ENCODE data around the gene SDSL.

Gene SDSL

GRCh38 chr12:113469949-113470743, 48.0 kb downstream of the SDSL start:
- no peak for DNase-seq

- DNase-seq = no peak
Measured at GRCh38 chr12:113470871-113471618, 48.9 kb downstream of the SDSL start.

DNA sequence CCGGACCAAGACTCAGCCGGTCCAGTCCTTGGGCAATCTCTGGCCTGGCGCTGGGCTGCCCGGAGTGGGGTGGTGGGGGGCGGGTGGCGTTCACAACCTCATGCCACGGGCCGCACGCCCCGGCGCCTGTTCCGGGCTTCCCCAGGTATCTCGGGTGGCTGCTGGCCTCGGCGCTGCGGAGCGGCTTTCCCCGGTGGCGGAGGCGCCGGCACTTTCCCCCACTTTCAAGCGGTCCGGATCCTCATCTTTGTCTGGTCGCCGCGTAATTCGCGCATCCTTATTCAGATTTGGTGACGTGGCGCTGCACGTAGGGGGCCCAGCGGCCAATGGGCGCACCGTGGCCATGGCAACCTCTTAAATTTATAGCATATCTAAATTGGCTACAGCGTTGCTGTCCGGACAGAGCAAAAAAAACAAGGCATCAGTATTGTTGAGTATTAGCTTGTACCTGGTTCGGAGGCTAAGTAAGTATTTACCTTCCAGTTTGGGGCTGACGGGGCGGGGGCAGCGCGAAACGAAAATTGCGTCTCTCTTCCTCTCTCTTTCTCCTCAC, 49.5 kb downstream of the SDSL start, which contains the start of gene LHX5:
Gene LHX5 (minus strand): TSS at position 253 of the 553 bp plus-strand sequence. CDS start 373 bp downstream, outside the sequence.
- no peak for DNase-seq

DNA sequence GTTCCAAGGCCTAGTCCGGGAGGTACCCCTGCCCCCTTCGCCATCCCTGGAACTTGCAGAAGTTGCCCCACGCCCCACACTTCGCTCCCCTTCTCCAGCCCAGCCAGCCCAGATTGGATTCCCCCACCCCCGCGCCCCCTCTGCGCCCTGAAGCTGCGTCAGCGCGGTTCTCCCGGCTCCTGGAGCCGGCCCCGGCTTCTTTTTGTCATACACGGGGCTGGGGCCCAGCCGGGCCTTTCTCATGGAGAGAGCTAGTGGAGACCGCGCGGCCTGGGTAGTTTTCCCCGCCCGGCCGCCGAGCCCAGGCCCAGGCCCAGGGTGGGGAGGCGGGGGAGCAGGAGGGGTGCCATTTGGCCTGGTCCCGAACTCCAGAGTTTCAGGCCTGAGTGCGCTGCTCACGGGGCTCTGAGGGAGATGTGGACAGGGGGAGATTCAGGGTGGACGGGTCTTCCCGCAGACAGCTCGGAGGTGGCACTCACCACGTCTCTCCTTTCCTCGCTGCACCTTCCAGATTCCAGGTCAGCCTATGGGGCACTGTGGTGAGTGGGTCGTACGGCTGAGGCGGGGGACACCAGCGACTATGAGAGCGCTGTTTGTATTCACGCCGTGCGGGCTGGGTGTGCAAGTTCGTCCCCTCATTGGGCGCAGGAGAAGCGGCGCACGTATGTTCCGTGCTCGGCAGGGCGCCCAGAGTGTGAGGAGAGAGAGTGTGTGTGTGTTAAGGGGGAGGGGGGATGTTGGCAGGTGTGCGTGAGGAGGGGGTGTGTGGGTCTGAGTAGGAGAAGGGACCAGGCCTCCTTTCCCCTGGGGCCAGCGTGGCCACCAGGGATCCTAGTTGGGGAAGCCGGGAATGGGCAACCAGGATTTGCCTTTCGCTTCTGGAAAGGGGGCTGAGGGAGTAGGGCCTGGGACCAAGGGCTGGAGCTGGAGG, 50.3 kb downstream of the SDSL start:
- DNase-seq = no peak

DNA sequence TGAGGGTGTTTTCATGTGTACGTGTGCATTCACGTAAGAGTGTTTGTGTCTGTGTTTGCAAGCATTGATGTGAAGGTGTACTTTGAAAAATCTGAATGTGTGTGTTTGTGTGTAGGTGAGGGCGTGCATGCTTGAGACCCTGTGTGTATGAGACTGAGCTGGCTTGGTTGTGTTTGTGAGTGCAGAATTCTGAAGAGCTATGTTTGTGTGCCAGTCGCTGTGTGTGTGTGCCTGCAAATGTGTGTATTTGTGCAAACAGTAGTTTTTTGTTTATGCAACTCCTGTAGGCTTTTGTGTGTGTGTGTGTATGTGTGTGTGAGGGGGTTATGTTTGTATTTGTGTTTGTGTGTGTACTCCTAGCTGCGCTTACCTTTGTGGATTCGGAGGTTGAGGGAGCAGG, 51.2 kb downstream of the SDSL start:
- DNase-seq = no peak

GRCh38 chr12:113473942-113474341, 51.8 kb downstream of the SDSL start:
- no peak for DNase-seq

- no peak for DNase-seq
Measured at GRCh38 chr12:113474635-113475436, 52.7 kb downstream of the SDSL start.

GRCh38 chr12:113475451-113476175, 53.4 kb downstream of the SDSL start:
- DNase-seq = no peak

- DNase-seq = no peak
Measured at GRCh38 chr12:113476176-113476986, 54.2 kb downstream of the SDSL start.

GRCh38 chr12:113477171-113477841, 55.1 kb downstream of the SDSL start:
- DNase-seq = no peak

GRCh38 chr12:113477842-113478215, 55.6 kb downstream of the SDSL start:
- no peak for DNase-seq

GRCh38 chr12:113478351-113479011, 56.3 kb downstream of the SDSL start:
- DNase-seq = no peak

DNA sequence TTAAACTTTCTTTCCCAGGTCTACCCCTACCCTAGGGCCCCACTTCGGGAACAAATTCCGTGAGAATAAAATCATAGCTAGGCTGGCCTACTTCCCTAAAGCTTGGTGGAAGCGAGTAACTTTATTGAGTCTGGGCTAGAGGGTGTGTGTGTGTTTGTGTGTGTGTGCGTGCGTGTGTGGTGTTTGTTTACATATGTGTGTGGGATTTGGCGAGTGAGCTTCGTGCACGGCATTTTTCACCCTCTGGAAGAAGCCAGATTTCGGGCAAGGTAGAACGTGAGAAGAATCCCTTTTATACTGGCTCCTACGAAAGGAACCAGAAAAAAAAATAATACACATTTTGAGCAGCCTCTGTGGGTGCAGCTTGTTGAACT, 57.0 kb downstream of the SDSL start:
- no peak for DNase-seq

DNA sequence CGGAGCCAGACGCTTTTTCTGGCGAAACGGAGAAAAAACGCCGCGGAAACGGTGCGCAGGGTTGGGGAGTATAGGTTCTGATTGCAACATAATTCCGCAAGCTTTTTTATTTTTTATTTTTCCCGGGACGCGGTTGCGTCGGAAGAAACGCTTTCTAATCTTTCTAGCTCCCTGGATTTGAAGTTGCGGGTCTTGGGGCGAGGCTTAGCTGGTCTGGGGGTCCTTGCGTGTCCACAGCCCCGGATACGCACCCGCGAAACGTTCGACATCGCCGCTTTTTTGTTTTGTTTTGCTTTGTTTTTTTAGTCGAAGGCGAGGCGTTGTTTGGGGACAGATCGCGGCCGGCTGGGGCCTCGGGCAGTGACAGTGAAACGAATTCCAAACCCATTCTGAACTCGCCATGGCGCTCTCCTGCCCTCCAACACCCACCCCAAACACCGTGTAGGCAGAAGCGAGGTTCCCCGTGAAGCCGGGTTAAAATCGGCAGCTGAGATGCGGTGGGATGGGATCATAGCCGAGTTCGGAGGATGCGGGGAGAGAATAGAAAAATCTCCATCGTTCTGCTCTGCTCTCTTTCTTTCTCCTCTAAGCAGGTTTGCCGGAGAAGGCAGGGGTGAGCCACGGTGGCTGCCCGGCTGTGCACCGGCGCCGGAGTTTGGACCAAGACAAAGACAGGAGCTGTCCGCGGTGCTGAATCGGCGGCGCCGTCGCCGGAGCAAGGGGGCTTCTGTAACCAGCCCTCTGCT, 57.6 kb downstream of the SDSL start:
- DNase-seq = peak; percentile 42 to 61

GRCh38 chr12:113480336-113480971, 58.3 kb downstream of the SDSL start:
- no peak for DNase-seq

DNA sequence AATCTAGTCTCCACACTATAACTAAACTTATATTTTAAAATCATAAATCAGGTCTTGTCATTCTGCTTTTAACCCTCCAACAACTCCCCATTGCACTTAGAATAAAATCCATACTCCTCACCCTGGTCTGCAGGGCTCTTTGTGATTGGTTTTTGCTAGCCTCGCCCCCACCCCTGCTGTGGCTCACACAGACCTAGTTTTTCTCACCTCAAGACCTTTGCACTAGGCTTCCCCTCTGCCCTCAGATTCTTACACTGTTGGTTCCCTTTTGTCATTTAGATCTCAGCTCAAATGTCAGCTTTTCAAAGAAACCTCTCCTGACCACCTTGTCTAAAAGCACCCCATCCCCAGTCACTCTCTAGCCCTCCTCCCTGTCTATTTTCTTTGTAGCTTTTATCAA, 60.2 kb downstream of the SDSL start:
- no peak for DNase-seq

GRCh38 chr12:113485330-113485729, 63.1 kb downstream of the SDSL start:
- DNase-seq = no peak

DNA sequence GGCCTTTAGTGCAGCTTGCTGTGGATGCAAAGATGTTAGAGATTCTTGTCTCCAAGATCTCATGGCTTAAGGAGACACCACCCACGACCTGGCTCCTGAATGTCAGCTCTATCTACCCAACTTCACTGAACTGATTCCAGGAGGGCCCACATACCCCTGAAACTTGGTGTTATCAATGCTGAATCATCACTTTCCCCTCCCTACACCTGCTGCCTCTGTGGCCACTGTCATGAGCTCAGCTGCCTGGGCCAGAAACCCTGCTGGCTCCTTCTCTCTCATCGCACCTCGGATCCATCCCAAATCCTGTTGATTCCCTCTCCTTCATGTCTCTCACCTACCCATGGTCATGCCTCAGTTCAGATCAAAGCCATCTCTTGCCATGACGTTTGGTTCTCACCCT, 64.5 kb downstream of the SDSL start:
- DNase-seq = no peak
